ENCODE data around the gene SAT2.

GRCh38 chr17:7632492-7632894 is 4.9 kb upstream of the SAT2 start:
- TF ChIP-seq CTCF (IDR thresholded peaks at IDR 0.05) = peak in 5 of 6 experiments; percentile 19 to 48 (median 40)
- TF ChIP-seq POLR2A (IDR thresholded peaks at IDR 0.05) = no peak

Measured in Peyer's patch (tissue), 4 donors.